ENCODE data around the gene LMX1A. TPM values are rescaled to one million over a fixed set of nuclear protein-coding genes. Genes with fewer than 3 reads are reported as not detected.

Gene LMX1A
- total RNA-seq, 1 donor from 2014 or later = not detected

DNA sequence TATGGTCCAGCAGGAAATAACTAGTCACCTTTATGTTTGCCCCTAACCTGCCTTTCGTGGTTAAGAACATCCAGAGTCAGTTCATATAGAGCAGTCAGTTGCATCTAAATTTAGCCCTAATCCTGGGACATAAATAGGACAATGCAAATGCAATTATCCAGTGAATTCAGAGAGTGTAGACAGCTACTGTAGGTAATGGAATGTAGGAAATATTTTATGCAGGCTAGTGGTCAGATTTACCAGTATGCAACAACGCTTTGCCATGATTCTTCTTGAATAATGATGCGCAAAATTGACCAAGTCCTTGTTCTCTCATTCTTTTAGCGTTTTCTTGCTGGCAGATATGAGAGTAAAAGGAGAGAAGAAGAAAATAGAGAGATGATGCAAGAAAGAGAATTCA is 165.4 kb downstream of the LMX1A start:
- intact Hi-C loops (cut with DNase I) = no loop called here
- no peak for DNase-seq (ENCODE audit: extremely low spot score in 2 of 2)
- TF ChIP-seq POLR2AphosphoS5 (IDR thresholded peaks at IDR 0.05; ENCODE audit: insufficient read depth in 1 of 2, low read depth in 1 of 2) = no peak
- TF ChIP-seq, protein P1, sequence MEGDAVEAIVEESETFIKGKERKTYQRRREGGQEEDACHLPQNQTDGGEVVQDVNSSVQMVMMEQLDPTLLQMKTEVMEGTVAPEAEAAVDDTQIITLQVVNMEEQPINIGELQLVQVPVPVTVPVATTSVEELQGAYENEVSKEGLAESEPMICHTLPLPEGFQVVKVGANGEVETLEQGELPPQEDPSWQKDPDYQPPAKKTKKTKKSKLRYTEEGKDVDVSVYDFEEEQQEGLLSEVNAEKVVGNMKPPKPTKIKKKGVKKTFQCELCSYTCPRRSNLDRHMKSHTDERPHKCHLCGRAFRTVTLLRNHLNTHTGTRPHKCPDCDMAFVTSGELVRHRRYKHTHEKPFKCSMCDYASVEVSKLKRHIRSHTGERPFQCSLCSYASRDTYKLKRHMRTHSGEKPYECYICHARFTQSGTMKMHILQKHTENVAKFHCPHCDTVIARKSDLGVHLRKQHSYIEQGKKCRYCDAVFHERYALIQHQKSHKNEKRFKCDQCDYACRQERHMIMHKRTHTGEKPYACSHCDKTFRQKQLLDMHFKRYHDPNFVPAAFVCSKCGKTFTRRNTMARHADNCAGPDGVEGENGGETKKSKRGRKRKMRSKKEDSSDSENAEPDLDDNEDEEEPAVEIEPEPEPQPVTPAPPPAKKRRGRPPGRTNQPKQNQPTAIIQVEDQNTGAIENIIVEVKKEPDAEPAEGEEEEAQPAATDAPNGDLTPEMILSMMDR (IDR thresholded peaks at IDR 0.05) = no peak
- no peak for TF ChIP-seq POLR2A (IDR thresholded peaks at IDR 0.05)
- Histone ChIP-seq H3K4me1 (no peaks in the 10 kb centered on the region), H3K9me3 (no peaks in the 10 kb centered on the region), H3K36me3 (no peaks in the 10 kb centered on the region), H3K27ac (no peak overlapping the region), H3K4me3 (no peak overlapping the region), H3K27me3 (no peaks in the 10 kb centered on the region)

DNA sequence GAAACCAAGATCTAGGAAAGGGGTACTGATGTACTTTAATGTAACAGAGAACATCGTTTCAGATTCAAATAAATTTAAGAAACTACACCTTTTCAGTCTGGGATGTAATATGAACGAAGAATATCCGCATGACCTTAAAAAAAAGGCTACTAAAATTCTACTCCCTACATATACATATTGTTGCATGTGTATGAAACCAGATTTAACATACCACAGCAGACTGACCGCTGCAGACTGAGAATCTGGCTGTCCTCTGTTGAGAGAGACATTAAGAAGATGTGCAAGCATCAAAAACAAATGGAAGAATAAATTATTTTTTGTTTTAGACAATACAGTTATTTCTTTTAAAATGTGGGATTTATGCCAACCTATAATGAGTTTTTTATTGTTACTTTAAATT is 166.6 kb downstream of the LMX1A start:
- intact Hi-C loops (cut with DNase I) = no loop called here
- Histone ChIP-seq H3K9me3 (no peaks in the 10 kb centered on the region), H3K27me3 (no peaks in the 10 kb centered on the region), H3K36me3 (no peaks in the 10 kb centered on the region), H3K4me1 (no peaks in the 10 kb centered on the region), H3K27ac (no peak overlapping the region), H3K4me3 (no peak overlapping the region)
- DNase-seq (ENCODE audit: extremely low spot score in 2 of 2) = no peak
- TF ChIP-seq, protein P1 (IDR thresholded peaks at IDR 0.05) = no peak
- TF ChIP-seq POLR2A (IDR thresholded peaks at IDR 0.05) = no peak

DNA sequence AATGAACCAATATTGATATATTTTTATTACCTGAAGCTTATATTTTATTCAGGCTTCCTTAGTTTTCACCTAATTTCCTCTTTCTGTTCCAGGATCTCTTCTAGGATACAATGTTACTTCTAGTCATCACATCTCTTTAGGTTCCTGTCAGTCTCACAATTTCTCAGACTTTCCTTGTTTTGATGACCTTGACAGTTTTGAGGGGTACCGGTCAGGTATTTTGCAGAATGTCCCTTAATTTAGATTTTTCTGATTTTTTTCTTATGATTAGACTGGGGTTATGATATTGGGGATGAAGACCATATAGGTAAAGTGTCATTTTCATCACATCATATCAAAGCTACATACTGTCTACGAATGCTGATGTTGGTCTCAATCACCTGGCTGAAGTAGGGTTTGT is 167.5 kb downstream of the LMX1A start:
- no peak for TF ChIP-seq POLR2AphosphoS5 (IDR thresholded peaks at IDR 0.05; ENCODE audit: insufficient read depth in 1 of 2, low read depth in 1 of 2)
- TF ChIP-seq, protein P1 (IDR thresholded peaks at IDR 0.05) = no peak
- TF ChIP-seq POLR2A (IDR thresholded peaks at IDR 0.05) = no peak
- Histone ChIP-seq H3K27me3 (no peaks in the 10 kb centered on the region), H3K27ac (no peak overlapping the region), H3K36me3 (no peaks in the 10 kb centered on the region), H3K9me3 (no peaks in the 10 kb centered on the region), H3K4me3 (no peak overlapping the region), H3K4me1 (no peaks in the 10 kb centered on the region)
- intact Hi-C loops (cut with DNase I) = no loop called here
- no peak for DNase-seq (ENCODE audit: extremely low spot score in 2 of 2)

DNA sequence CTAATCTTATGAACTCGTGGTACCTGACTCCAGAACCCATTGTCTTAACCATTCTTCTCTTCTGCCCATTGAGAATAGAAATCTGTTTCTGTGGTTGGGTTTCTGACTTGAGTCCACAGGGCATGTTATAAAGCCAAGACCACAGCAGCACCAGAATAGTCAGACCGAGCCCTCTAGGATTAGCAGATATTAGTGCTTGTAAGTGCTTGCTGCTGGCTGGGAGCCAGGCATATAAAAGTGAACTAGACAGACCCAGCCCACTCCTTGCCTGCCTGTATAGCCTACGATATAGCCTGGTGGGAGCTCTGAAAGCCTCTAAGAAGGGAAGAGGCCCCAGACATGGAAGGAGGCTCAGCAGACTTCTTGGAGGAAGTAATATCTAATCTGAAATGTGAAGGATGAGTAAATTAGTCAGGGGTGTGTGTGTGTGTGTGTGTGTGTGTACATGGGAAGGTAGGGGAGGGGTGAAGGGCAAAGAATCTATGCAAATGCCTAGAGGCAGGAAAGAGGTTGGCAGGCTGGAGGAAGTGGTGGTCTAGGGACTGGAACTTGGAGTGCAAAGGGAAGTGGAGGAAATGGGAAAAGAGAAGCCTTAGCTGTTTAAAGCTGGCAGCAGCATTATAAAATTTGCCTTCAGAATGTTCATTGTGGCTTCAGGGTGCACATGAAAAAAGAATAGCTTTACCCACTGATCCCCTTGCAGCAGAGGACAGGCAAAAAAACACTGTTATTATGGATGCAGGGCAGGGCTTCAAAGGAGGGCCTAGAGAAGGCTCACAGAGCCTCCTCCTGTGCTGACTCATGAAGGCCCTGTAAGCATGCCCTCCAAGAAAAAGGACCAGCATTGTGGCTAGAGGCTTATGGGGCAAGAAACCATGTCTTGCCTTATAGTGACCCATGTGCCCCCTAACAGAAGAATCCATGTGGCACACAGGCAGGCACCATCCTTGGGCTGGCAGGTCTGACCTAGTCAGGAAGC is 169.2 kb downstream of the LMX1A start:
- TF ChIP-seq POLR2A (IDR thresholded peaks at IDR 0.05) (no peak), POLR2AphosphoS5 (IDR thresholded peaks at IDR 0.05; ENCODE audit: insufficient read depth in 1 of 2, low read depth in 1 of 2) (no peak)
- TF ChIP-seq, protein P1 (IDR thresholded peaks at IDR 0.05) = no peak
- no peak overlapping the region for H3K27ac ChIP-seq
- no peaks in the 10 kb centered on the region for H3K9me3 ChIP-seq
- no peaks in the 10 kb centered on the region for H3K4me1 ChIP-seq
- no peak overlapping the region for H3K4me3 ChIP-seq
- peak in 1 of 2 donors; percentile 44 for DNase-seq (ENCODE audit: extremely low spot score in 2 of 2)
- no peaks in the 10 kb centered on the region for H3K27me3 ChIP-seq
- intact Hi-C loops (cut with DNase I) = no loop called here
- H3K36me3 ChIP-seq = no peaks in the 10 kb centered on the region
